UCSD-AML1 (cell line): ENCODE results near the gene TASOR2.
A peak's percentile ranks its signal among the peaks of the same experiment; 100 is the strongest.

ENCODE experiments used
- DNase-seq: peaks from one replicate; lab custom pipeline; 2025; ENCODE audit not compliant: unreplicated experiment; lab: John Stamatoyannopoulos, UW

TASOR2 gene

GRCh38 chr10:5684318-5684970 is at the start of gene TASOR2:
Gene TASOR2, plus strand, starts transcription at chr10:5684838. Its CDS starts 35,805 bp downstream, at chr10:5720643.
- peak; percentile 98 for DNase-seq

DNA sequence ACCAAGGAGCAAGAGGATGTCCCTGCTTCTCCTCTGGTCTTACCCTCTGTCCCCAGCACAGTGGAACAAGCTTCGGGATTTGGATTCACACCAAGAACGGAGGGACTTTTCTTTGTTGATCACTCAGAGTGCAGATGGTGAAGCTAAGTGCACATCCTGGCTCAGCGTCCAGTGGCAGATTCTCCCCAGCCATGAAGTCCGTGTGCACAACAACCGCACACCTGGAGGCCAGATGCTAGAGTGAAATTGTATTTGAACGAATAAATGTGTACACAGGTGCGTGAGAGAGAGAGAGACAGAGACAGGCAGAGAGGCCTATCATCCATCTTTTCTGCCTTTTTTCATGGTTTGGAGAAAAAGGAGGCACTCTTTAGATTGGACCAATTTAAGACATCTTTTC is 49.7 kb upstream of the TASOR2 start:
- no peak for DNase-seq

DNA sequence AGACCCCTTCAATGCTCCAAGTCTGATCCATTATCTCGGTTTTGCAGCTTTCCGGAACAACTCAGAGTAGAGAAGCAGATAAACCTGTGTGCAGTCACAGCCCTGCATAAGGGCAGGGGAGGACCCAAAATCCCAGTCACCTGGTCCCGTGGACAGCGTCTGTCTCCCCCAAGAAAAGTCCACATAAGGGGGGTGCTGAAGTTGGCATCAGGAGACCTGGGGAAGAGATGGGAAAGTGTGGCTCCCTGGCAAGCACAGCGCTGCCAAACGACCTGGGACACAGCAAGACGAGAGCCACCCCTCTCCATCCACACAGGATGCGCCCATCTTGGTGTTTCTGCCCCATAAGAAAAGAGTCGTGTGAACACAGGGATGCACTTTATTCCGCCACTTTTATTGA is 46.1 kb upstream of the TASOR2 start:
- DNase-seq, result no peak

DNA sequence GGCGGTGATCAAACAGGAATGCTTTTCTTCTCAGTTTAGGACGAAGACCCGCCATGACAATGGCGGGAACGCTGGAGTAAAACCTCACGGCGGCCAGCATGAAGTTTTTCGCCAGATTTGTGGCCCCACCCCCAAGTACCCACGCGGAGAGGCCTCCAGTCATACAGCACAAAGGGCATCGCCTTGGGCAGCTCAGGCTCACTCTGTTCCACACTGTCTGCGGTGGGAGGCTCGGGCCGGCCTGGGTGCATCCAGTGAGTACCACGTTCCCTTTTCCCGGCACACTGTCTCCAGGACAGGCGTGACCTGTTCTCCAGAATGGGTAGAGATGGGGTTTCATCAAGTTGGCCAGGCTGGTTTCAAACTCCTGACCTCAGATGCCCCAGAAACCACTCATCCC is 45.6 kb upstream of the TASOR2 start:
- no peak for DNase-seq

DNA sequence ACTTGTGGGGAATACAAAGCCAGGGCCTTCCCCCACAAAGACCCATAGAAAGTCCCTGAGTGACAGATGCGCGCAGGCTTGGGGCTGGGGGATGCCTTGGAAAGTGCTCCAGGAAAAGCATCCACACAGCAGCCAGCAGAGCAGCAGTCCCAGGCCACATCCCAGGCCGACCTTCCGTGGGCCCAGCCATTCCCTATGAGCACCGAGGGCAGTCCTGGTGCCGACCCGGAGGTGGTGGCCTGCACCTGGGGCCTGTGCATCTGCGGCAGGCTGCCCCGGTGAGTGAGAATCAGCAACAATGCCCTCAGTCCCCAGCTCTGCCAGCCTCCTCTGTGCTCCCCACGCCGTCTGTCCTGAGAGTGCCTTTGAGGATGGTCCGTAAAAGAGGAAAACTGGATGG is 44.6 kb upstream of the TASOR2 start:
- no peak for DNase-seq

- no peak for DNase-seq
Observed at GRCh38 chr10:5640501-5640900, 44.1 kb upstream of the TASOR2 start.

GRCh38 chr10:5641501-5641900 is 43.1 kb upstream of the TASOR2 start:
- DNase-seq, result no peak

- DNase-seq, result no peak
Observed at GRCh38 chr10:5643346-5644067, 41.1 kb upstream of the TASOR2 start.

DNA sequence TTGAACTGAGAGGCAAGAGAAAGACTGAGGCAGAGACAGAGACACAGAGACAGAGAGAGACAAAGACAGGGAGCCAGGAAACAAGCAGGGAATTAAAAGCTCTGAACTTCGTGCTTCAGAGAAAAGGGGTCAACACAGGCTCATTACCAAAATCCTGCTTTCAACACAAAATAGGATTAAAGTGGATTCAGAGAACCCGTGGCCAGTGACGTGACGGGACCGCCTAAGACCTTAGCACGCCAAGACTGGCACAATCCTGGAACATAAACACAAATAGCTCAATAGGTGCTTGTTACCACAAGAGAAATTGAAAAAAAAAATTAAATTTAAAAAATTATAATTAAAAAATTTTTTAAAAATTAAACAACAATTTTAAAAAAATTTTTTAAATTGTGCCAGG is 39.7 kb upstream of the TASOR2 start:
- no peak for DNase-seq

- DNase-seq, result no peak
Observed at GRCh38 chr10:5645375-5645774, 39.3 kb upstream of the TASOR2 start.

- peak; percentile 59 for DNase-seq
Observed at GRCh38 chr10:5645944-5646617, 38.6 kb upstream of the TASOR2 start.

- no peak for DNase-seq
Observed at GRCh38 chr10:5647507-5648240, 37.0 kb upstream of the TASOR2 start.

DNA sequence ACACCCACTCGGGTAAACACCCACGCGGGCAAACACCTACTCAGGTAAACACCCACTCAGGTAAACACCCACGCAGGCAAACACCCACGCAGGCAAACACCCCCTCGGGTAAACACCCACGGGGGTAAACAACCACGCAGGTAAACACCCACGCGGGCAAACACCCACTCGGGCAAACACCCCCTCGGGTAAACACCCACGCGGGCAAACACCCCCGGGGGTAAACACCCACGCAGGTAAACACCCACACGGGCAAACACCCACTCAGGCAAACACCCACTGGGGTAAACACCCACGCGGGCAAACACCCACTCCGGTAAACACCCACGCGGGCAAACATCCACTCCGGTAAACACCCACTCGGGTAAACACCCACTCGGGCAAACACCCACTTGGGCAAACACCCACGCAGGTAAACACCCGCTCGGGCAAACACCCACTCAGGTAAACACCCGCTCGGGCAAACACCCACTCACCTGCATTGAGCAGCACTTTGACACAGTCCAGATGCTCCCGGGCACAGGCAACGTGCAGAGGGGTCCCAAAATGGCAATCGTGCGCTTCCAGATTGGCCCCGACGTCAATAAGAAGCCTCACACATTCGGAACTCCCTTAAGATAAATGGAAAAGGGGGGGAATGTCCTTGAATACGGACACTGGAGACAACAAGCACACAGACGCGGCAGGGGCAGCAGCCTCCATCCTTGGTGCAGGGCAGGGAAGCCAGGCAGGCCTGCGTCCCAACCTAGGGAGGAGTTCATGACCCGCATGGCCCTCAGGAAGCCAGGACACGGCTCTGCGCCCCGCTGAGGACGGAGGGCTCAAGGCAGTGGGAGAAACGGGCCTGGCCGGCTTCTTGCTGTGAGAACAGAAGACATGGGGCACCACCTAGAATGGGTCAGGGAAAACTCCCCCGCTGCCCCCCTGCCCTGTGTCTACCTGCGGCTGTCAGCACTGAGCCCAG is 35.9 kb upstream of the TASOR2 start:
- no peak for DNase-seq

DNA sequence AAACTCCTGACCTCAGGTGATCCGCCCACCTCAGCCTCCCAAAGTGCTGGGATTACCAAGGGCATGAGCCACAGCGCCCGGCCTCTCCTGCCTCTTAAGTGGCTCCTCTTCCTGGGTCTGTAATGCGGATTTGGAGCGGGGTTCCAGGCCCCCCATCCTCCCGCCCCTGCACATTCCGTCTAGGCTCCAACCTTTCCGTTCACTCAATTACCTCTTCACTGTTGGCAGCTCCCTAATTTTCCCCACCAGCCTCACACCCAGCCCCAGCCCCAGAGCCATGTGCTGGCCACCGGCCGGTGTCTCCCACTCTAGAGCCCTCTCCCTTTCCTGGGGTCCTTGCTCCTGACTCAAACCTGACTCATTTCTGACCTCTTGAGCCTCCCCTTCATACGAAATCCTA is 34.9 kb upstream of the TASOR2 start:
- no peak for DNase-seq

GRCh38 chr10:5650664-5651387 is 33.8 kb upstream of the TASOR2 start:
- no peak for DNase-seq

DNA sequence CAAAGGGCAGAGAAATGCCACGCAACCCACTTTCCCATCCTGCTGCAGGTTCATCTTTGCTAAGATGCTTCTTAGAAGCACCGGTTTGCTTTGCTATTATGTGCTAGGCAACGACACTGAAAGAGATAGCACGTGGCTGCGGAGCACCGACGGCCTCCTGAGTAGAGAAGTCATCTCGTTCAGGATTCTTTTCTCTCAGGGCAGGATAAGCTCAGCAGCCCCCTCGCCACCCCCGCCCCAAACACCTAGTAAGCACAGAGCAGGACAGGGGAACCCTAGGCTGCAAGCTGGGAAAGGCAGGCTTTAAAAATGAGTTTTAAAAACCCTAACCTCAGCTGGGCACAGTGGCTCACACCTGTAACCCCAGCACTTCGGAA is 33.3 kb upstream of the TASOR2 start:
- no peak for DNase-seq

GRCh38 chr10:5652746-5653145 is 31.9 kb upstream of the TASOR2 start:
- DNase-seq, result no peak

DNA sequence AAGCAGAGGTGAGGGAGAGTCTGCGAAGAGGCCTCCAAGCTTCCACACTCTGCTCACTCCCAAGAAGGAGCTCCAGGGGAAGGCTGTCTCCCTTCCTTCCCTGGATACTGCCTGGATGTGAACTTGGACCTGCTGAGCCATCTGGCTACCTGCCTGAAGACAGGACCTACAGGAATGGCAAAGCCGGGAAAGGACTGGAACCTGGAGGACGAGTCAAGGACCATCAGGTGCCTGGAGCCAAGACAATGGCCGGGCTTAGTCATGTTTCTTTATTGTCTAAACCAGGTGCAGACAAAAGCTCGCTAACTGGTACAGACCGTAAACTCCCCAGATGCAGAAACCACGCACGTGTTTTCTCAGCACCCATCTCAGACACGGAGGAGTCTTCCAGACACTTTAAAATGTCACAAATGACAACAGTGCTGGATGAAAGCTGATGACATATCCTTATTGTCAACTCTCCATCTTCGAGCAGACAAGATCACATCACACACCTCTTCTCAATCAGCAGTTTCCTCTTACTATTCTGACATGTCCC is 30.4 kb upstream of the TASOR2 start:
- DNase-seq, result no peak

DNA sequence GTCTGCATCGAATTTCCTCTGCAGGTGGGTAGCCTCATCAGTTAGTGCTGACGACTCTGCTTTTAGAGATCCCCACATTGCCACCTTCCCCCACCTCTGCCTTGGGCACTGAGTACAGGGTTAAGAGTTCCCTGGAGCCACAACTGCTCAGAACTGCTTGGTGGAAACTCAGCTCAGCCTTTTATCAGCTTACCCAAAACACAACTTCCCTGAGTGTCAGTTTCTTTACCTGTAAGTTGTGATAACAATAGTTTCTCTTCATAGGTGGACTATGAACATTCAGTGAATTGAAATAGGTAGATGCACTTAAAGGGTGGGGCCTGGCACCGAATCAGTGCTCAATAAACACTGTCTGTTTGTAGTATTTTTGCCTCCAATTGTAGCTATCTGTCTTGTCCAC is 29.5 kb upstream of the TASOR2 start:
- DNase-seq, result no peak
